GM12891 (cell line): ENCODE data around the gene AP4M1.
A peak's percentile ranks its signal among the peaks of the same experiment; 100 is the strongest.
"Not testable (repeated sequence)": the region's sequence is repeated elsewhere in the genome, so short reads cannot be mapped to it uniquely, and the experiment has no call there.

ENCODE experiments used
- DNase-seq: peaks from one replicate; pipeline ENCODE4 v3.0.0; 2011; ENCODE audit warnings: low spot score; ENCODE audit not compliant: insufficient read length
- FAIRE-seq: peaks from 2 replicates; lab custom pipeline; 2011; peaks lifted over from hg19 to GRCh38; lab: Jason Lieb, UNC
- PAX5 ChIP-seq: IDR thresholded peaks from 2 replicates; pipeline ENCODE4 v1.6.1; 2011; ENCODE audit warnings: low read length, moderate library complexity, mild to moderate bottlenecking; ENCODE audit not compliant: insufficient read depth, severe bottlenecking
- POLR2A ChIP-seq: IDR thresholded peaks from 2 replicates; pipeline ENCODE4 v1.6.1; 2011; ENCODE audit warnings: low read depth, low read length, control low read depth
- POLR2AphosphoS5 ChIP-seq: IDR thresholded peaks from 2 replicates; pipeline ENCODE4 v1.6.1; 2011; ENCODE audit warnings: low read depth, low read length, control low read depth
- POU2F2 ChIP-seq: IDR thresholded peaks from 2 replicates; pipeline ENCODE4 v1.6.1; 2011; ENCODE audit warnings: low read depth, mild to moderate bottlenecking, control low read depth, low read length, moderate library complexity
- SPI1 ChIP-seq: IDR thresholded peaks from 2 replicates; pipeline ENCODE4 v1.6.1; 2011; ENCODE audit warnings: low read depth, low read length, control low read depth
- TAF1 ChIP-seq: IDR thresholded peaks from 2 replicates; pipeline ENCODE4 v1.6.1; 2011; ENCODE audit warnings: low read depth, low read length, control low read depth

Gene AP4M1

GRCh38 chr7:100127866-100128636 is 26.6 kb downstream of the AP4M1 start:
- no peak for TF ChIP-seq TAF1
- TF ChIP-seq POLR2A, result no peak
- TF ChIP-seq PAX5, result no peak
- no peak for TF ChIP-seq SPI1
- no peak for TF ChIP-seq POU2F2
- TF ChIP-seq POLR2AphosphoS5, result no peak
- DNase-seq (no peak), FAIRE-seq (no peak)

- TF ChIP-seq POLR2AphosphoS5 (no peak), TAF1 (no peak), POU2F2 (no peak), SPI1 (no peak), POLR2A (no peak), PAX5 (no peak)
- DNase-seq (no peak), FAIRE-seq (no peak)
These were observed 27.2 kb downstream of the AP4M1 start for GRCh38 chr7:100128637-100128963.

- FAIRE-seq, result not testable (repeated sequence)
These were observed 28.8 kb downstream of the AP4M1 start for GRCh38 chr7:100130220-100130607.

GRCh38 chr7:100130608-100131453 is 29.4 kb downstream of the AP4M1 start:
- TF ChIP-seq PAX5 (no peak), POLR2AphosphoS5 (no peak), SPI1 (no peak)
- FAIRE-seq (no peak), DNase-seq (no peak)

More at GRCh38 chr7:100130220-100130607, 28.8 kb downstream of the AP4M1 start:
- DNase-seq, result not testable (repeated sequence)

- DNase-seq (no peak), FAIRE-seq (no peak)
- no peak for TF ChIP-seq POLR2A
These were observed 30.7 kb downstream of the AP4M1 start for GRCh38 chr7:100132126-100132525.

- TF ChIP-seq POU2F2 (no peak), POLR2A (no peak), TAF1 (no peak), PAX5 (no peak), SPI1 (no peak), POLR2AphosphoS5 (no peak)
- FAIRE-seq (peak; percentile 94), DNase-seq (no peak)
These were observed 31.3 kb downstream of the AP4M1 start for GRCh38 chr7:100132697-100133151.

- FAIRE-seq, result peak; percentile 88
- DNase-seq, result no peak
- no peak for TF ChIP-seq POU2F2
- no peak for TF ChIP-seq POLR2A
- TF ChIP-seq POLR2AphosphoS5, result no peak
- no peak for TF ChIP-seq SPI1
These were observed 36.7 kb downstream of the AP4M1 start for GRCh38 chr7:100137851-100138760.

GRCh38 chr7:100141555-100141949 is 40.1 kb downstream of the AP4M1 start:
- TF ChIP-seq POLR2AphosphoS5 (no peak), POU2F2 (no peak), TAF1 (no peak), PAX5 (no peak), SPI1 (no peak), POLR2A (no peak)
- FAIRE-seq, result peak; percentile 75
- DNase-seq, result no peak

- FAIRE-seq (no peak), DNase-seq (no peak)
- TF ChIP-seq POU2F2 (no peak), TAF1 (no peak), POLR2A (no peak), POLR2AphosphoS5 (no peak), SPI1 (no peak), PAX5 (no peak)
These were observed 41.0 kb downstream of the AP4M1 start for GRCh38 chr7:100142461-100142860.

GRCh38 chr7:100146350-100146749 is 44.9 kb downstream of the AP4M1 start:
- not testable (repeated sequence) for DNase-seq, FAIRE-seq
